Measurements from ENCODE around the gene SLC6A6. TPM values are rescaled to one million over a fixed set of nuclear protein-coding genes. Genes with fewer than 3 reads are reported as not detected.

Gene SLC6A6
- total and polyA plus RNA-seq, 2 experiments from 2014 or later, result 27.5 to 150 TPM

DNA sequence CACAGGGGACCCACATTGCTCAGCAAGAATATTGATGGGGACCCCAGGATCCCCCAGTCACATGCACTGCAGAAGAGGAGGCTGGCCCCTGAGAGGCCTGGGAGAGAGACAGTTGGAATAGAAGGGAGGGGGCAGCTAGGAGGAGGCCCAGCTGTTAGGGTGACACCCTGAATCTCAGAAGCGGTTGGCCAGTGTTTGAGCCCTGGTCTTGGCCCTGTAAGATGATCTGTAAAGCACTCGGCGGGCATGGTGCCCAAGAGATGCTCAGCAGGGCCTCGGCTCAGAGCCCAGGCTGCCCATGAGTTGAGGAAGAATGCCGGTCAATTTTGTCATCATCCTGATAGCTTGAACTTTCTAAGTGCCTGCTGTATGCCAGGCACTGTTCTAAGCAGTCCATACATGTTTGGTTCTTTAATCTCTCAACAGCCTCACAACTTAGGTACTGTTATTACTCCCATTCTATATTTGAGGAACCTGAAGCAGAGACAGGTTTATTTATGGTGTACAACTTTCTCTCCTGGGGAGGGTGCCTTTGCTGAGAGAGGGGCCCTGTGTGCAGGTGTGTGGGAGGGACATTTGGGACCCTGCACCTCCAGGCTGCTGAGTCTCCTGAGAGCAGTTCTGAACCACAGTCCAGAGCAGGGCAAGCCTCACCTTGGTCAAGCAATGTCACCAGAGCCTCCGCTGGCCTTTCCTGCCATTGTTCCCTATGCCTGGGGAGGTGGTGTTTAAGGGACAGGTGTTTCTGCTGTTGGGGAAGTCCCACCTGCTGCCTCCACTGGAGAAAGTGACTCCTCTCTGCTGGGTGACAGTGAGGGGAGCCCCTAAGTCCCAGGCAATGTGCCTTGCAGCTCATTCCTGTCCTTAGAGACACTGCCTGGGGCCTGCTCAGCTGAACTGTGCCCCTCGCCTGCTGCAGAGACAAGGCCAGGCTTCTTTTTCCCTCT, 26.0 kb downstream of the SLC6A6 start:
- no peaks in the 10 kb centered on the region for H3K9me2 ChIP-seq (ENCODE audit: insufficient read depth)
- H3K4me1 ChIP-seq (ENCODE audit: insufficient read depth), result peaks cover 39% of the 10 kb centered on the region
- H3K27ac Mint-ChIP-seq, result peak overlapping the region; percentile 59; the same call in 1 of the 2 replicates
- H2AFZ ChIP-seq, result no peak overlapping the region
- peaks cover 83% of the 10 kb centered on the region for H3K79me2 ChIP-seq (replicated peaks; ENCODE audit: insufficient read depth)
- no peak overlapping the region for H3K4me3 ChIP-seq
- DNase-seq (ENCODE audit: low spot score) (no peak), ATAC-seq (no peak)
- no peaks in the 10 kb centered on the region for H3K9me3 Mint-ChIP-seq
- no peak overlapping the region for H3K4me2 ChIP-seq
- 0 out of 3 replicates have a peak, but pooled peaks cover 4% of the 10 kb centered on the region for H3K36me3 Mint-ChIP-seq (ENCODE audit: low read depth)
- H3K27me3 ChIP-seq (ENCODE audit: insufficient read depth), result no peaks in the 10 kb centered on the region
- H3F3A ChIP-seq (replicated peaks; ENCODE audit: low read depth), result peaks cover 3% of the 10 kb centered on the region; the same call in 1 of the 2 replicates
- peaks cover 15% of the 10 kb centered on the region for H3K27me3 Mint-ChIP-seq (ENCODE audit: insufficient read depth, low read depth, poor library complexity)
- TF ChIP-seq ZNF114 (CRISPR knock-in tag; IDR thresholded peaks at IDR 0.05), result no peak
- TF ChIP-seq EZH2 (IDR thresholded peaks at IDR 0.05; ENCODE audit: low read depth, unreplicated experiment), result no peak
- no peak for TF ChIP-seq ZNF331 (CRISPR knock-in tag; IDR thresholded peaks at IDR 0.05; ENCODE audit: low read depth)
- no peak for TF ChIP-seq JUNB (IDR thresholded peaks at IDR 0.05; ENCODE audit: unreplicated experiment)
- no peak for TF ChIP-seq NANOG (IDR thresholded peaks at IDR 0.05; ENCODE audit: borderline replicate concordance)
- TF ChIP-seq CTCF (conservative IDR thresholded peaks at IDR 0.05; ENCODE audit: low read depth in 2 of 2), result no peak
- no peak for TF ChIP-seq EZH2phosphoT487 (IDR thresholded peaks at IDR 0.05; ENCODE audit: unreplicated experiment)
- TF ChIP-seq, protein P1, sequence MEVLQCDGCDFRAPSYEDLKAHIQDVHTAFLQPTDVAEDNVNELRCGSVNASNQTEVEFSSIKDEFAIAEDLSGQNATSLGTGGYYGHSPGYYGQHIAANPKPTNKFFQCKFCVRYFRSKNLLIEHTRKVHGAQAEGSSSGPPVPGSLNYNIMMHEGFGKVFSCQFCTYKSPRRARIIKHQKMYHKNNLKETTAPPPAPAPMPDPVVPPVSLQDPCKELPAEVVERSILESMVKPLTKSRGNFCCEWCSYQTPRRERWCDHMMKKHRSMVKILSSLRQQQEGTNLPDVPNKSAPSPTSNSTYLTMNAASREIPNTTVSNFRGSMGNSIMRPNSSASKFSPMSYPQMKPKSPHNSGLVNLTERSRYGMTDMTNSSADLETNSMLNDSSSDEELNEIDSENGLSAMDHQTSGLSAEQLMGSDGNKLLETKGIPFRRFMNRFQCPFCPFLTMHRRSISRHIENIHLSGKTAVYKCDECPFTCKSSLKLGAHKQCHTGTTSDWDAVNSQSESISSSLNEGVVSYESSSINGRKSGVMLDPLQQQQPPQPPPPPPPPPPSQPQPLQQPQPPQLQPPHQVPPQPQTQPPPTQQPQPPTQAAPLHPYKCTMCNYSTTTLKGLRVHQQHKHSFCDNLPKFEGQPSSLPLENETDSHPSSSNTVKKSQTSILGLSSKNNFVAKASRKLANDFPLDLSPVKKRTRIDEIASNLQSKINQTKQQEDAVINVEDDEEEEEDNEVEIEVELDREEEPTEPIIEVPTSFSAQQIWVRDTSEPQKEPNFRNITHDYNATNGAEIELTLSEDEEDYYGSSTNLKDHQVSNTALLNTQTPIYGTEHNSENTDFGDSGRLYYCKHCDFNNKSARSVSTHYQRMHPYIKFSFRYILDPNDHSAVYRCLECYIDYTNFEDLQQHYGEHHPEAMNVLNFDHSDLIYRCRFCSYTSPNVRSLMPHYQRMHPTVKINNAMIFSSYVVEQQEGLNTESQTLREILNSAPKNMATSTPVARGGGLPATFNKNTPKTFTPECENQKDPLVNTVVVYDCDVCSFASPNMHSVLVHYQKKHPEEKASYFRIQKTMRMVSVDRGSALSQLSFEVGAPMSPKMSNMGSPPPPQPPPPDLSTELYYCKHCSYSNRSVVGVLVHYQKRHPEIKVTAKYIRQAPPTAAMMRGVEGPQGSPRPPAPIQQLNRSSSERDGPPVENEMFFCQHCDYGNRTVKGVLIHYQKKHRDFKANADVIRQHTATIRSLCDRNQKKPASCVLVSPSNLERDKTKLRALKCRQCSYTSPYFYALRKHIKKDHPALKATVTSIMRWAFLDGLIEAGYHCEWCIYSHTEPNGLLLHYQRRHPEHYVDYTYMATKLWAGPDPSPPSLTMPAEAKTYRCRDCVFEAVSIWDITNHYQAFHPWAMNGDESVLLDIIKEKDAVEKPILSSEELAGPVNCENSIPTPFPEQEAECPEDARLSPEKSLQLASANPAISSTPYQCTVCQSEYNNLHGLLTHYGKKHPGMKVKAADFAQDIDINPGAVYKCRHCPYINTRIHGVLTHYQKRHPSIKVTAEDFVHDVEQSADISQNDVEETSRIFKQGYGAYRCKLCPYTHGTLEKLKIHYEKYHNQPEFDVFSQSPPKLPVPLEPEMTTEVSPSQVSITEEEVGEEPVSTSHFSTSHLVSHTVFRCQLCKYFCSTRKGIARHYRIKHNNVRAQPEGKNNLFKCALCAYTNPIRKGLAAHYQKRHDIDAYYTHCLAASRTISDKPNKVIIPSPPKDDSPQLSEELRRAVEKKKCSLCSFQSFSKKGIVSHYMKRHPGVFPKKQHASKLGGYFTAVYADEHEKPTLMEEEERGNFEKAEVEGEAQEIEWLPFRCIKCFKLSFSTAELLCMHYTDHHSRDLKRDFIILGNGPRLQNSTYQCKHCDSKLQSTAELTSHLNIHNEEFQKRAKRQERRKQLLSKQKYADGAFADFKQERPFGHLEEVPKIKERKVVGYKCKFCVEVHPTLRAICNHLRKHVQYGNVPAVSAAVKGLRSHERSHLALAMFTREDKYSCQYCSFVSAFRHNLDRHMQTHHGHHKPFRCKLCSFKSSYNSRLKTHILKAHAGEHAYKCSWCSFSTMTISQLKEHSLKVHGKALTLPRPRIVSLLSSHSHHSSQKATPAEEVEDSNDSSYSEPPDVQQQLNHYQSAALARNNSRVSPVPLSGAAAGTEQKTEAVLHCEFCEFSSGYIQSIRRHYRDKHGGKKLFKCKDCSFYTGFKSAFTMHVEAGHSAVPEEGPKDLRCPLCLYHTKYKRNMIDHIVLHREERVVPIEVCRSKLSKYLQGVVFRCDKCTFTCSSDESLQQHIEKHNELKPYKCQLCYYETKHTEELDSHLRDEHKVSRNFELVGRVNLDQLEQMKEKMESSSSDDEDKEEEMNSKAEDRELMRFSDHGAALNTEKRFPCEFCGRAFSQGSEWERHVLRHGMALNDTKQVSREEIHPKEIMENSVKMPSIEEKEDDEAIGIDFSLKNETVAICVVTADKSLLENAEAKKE (CRISPR knock-in tag; IDR thresholded peaks at IDR 0.05), result no peak
- TF ChIP-seq POLR2AphosphoS5 (IDR thresholded peaks at IDR 0.05; ENCODE audit: low read depth), result no peak
- TF ChIP-seq STAT1 (IDR thresholded peaks at IDR 0.05; ENCODE audit: unreplicated experiment), result no peak
- no peak for TF ChIP-seq REST (IDR thresholded peaks at IDR 0.05; ENCODE audit: unreplicated experiment)
- TF ChIP-seq CREB1 (CRISPR knock-in tag; IDR thresholded peaks at IDR 0.05; ENCODE audit: low read depth), result no peak
- TF ChIP-seq, protein P2, sequence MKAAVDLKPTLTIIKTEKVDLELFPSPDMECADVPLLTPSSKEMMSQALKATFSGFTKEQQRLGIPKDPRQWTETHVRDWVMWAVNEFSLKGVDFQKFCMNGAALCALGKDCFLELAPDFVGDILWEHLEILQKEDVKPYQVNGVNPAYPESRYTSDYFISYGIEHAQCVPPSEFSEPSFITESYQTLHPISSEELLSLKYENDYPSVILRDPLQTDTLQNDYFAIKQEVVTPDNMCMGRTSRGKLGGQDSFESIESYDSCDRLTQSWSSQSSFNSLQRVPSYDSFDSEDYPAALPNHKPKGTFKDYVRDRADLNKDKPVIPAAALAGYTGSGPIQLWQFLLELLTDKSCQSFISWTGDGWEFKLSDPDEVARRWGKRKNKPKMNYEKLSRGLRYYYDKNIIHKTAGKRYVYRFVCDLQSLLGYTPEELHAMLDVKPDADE (IDR thresholded peaks at IDR 0.05), result no peak
- H3K4me1 Mint-ChIP-seq, result peaks cover 59% of the 10 kb centered on the region
- no peaks in the 10 kb centered on the region for H3K36me3 ChIP-seq (ENCODE audit: insufficient read depth)
- peaks cover 26% of the 10 kb centered on the region for H4K20me1 ChIP-seq (replicated peaks; ENCODE audit: insufficient read depth)
- H3K4me3 Mint-ChIP-seq, result no peak overlapping the region
- no peak overlapping the region for H3K27ac ChIP-seq (ENCODE audit: low read depth)

Data from GM23338 (cell line).